HG02759 (cell line): ENCODE measurements around the gene ZNF613.
"Not testable (repeated sequence)": the region's sequence is repeated elsewhere in the genome, so short reads cannot be mapped to it uniquely, and the experiment has no call there.

Experiments used
- ATAC-seq: cut with Tn5 transposase; IDR thresholded peaks from one replicate; pipeline ENCODE4 v1.9.1; 2021; ENCODE audit warnings: mild to moderate bottlenecking, moderate library complexity; ENCODE audit not compliant: unreplicated experiment

The ZNF613 gene

GRCh38 chr19:51926784-51927741 lies at the start of gene ZNF613:
Gene ZNF613, plus strand, starts transcription at chr19:51927472. Its CDS starts 8,749 bp downstream, at chr19:51936221.
- peak; percentile 87 for ATAC-seq

GRCh38 chr19:51882518-51882917 lies 44.8 kb upstream of the ZNF613 start:
- ATAC-seq, result no peak

DNA sequence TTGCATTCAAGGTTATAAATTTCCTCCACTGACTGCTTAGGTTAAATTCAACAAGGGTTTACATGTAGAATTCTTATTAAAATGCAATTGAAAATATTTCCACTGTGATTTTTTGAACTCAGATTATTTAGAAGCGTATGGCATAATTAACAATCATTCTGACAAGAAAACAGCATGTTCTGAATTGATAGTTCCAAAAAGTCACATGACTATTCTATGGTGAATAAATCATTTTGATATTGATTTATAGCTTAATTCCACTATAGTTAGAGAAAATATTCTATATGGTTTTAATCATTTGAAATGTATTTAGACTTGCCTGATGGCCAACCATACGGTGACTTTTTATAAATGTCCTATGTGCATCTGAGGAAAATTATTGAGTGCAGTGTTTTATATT lies 42.6 kb upstream of the ZNF613 start:
- ATAC-seq, result no peak

DNA sequence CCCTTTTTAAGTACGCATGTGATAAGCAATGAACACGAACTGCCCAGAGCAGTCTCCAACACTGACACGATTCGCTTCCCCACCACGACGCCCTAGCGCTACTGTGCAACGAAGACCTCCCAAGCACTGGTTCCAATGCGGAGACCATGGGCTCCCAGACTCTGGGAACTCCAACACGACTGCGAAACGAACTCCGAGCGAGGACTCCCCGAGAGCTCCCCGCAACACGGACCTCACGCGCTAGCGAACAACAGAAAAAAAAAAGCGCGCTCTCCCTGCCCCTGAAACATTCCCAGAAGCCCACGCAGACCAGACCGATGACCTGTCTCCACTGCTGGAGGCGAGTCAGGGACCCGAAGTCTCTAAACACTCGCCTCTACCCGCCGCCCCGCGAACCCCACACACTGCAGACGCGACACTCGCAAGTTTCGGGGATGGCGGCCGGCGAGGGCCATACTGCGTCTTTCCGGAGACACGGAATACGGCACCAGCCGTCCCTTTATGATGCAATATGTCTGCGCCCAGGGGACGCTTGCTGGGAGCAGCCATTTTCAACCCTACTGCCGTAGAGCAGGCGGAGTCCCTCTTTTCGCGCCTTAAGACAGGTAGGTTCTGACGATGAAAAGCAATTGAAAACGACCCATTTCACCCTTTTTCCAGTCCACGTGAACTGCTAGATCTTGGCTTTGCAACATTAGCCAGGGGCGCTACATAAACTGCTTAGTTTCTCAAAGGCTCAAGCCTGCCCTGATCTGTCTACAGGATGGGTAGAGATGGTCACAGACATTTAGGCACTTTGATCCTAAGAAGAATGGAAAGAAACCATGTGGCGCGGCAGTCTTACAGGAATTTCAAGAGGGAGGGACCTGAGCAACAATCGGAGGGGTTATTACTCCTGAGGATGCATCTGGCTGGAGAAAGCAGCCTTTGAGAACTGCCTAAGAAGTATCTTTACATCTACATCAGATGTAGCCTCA lies 39.5 kb upstream of the ZNF613 start, which contains the start of gene ZNF577:
ZNF577 (minus strand) TSS at position 430 of the 977 bp plus-strand sequence. CDS start 7,569 bp downstream, outside the sequence.
- no peak for ATAC-seq

DNA sequence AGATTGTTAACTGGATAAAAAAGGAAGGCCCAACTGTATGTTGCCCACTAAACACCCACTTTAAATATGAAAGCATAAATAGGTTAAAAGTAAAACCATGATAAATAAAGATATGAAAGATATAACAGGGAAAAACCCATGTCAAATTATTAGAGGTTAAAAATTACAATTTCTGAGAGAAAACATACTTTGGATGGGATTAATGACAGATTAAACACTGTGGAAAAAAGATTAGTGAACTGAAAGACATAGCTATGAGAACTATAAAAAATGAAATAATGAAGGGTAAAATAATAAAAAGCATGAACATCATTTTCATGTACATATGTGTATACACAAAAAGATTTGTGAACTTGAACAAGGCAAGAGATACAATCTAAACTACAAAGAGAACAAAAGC lies 37.3 kb upstream of the ZNF613 start:
- no peak for ATAC-seq

DNA sequence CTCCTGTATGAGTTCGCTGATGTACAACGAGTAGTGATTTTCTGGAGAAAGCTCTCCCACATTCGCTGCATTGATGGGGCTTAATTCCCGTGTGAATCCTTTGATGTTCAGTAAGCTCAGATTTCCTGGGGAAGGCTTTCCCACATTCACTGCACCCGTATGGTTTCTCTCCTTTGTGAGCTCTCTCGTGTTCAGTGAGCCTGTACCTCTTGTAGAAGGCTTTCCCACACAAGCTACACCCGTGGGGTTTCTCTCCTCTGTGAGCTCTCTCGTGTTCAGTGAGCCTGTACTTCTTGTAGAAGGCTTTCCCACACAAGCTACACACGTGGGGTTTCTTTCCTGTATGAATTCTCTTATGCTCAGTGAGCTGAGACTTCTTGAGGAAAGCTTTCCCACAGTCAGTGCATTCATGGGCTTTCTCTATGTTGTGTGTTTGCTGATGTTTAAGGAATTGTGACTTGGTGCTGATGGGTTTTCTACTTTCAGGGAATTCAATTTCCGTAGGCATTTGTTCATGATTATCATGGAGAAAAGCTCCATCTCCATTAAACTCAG lies 36.0 kb upstream of the ZNF613 start:
- no peak for ATAC-seq

- ATAC-seq, result no peak
These were observed 25.4 kb upstream of the ZNF613 start for GRCh38 chr19:51901860-51902259.

GRCh38 chr19:51903192-51903591 lies 24.1 kb upstream of the ZNF613 start:
- ATAC-seq, result no peak

DNA sequence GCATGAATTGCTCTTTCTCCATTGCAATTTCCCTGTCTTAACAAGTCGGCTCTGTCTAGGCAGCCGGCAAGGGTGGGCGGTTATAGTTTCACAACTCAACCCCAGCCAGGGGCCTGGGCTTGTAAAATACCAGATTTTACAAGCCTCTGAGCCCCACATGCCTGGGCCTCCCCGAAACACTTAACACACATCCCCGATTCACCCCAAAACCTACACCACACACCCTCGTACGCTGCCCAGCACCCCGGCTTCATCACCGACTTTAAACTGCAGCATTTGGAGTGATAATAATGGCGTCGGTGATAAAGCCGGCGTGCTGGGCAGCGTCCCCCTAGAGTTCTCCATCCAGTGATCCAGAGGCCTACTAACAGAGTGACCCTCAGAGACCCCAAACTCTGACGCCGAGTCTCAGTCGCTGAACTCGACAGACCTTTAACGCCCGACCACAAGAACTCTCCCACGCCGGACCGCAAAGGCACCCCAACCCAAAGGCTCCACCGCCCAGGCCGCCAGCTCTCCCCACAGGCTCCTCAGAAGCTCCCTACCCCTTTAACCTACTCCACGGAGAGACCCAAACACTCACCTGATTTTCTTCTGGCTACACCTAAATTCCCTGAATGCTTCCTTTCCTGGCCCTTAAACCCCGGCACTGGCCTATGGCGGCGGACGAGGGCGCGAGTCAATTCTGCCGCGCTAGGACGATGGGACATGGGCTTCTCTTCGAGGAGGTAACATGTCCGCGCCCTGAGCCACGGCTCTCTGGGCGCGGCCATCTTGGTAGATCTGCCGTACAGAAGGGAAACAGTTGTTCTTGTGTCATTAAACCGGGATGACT lies 22.7 kb upstream of the ZNF613 start, which contains the start of gene ZNF649:
ZNF649 (minus strand) TSS at position 687 of the 835 bp plus-strand sequence. CDS start 4,910 bp downstream, outside the sequence.
- ATAC-seq, result peak; percentile 85

- ATAC-seq, result peak; percentile 6
These were observed 22.1 kb upstream of the ZNF613 start for GRCh38 chr19:51905206-51905605.

GRCh38 chr19:51905639-51906038 lies 21.6 kb upstream of the ZNF613 start:
- ATAC-seq, result not testable (repeated sequence)

- ATAC-seq, result not testable (repeated sequence)
These were observed 21.2 kb upstream of the ZNF613 start for GRCh38 chr19:51906108-51906507.

DNA sequence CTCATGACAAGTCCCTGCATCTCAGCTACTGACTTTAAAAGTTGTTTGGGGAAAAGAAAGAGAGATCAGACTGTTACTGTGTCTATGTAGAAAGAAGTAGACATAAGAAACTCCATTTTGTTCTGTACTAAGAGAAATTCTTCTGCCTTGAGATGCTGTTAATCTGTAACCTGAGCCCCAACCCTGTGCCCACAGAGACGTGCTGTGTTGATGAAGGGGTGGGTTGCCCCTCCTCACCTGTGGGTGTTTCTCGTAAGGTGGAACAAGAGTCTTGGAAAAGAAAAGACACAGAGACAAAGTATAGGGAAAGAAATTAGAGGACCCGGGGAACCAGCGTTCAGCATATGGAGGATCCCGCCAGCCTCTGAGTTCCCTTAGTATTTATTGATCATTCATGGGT lies 19.3 kb upstream of the ZNF613 start:
- ATAC-seq, result not testable (repeated sequence)

DNA sequence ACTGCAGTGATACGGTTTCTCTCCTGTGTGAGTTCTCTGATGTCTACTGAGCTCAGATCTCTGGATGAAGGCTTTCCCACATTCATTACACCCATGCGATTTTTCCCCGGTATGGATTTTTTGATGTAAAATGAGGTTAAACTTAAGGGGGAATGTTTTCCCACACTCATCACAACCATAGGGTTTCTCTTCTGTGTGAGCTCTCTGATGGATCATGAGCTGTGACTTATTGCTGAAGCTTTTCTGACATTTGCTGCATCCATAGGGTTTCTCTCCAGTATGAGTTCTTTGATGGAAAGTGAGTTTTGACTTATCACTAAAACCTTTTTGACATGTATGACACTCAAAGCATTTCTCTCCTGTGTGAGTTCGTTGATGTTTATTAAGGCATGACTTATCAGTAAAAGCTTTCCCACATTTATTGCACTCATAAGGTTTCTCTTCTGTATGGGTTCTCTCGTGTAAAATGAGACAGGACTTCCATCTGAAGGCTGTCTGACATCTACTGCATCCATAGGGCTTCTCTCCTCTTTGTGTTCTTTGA lies 11.9 kb upstream of the ZNF613 start:
- no peak for ATAC-seq

GRCh38 chr19:51916167-51916566 lies 11.1 kb upstream of the ZNF613 start:
- no peak for ATAC-seq

GRCh38 chr19:51919606-51920005 lies 7.7 kb upstream of the ZNF613 start:
- no peak for ATAC-seq

DNA sequence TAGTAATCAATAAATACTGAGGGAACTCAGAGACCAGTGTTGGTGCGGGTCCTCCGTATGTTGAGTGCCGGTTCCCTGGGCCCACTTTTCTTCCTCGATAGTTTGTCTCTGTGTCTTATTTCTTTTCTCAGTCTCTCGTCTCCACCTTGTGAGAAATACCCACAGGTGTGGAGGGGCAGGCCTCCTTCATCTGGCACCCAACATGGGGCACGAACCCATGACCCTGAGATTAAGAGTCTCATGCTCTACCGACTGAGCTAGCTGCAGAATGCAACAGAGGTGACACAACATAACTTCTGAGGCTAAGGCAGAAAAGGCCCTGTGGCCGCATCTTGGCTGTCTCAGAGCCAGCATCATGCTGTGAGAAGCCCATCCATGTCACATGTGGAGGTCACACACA lies 5.3 kb upstream of the ZNF613 start:
- no peak for ATAC-seq

- no peak for ATAC-seq
These were observed 867 bp upstream of the ZNF613 start for GRCh38 chr19:51926426-51926783.

GRCh38 chr19:51927859-51928258 lies 587 bp downstream of the ZNF613 start:
- no peak for ATAC-seq

DNA sequence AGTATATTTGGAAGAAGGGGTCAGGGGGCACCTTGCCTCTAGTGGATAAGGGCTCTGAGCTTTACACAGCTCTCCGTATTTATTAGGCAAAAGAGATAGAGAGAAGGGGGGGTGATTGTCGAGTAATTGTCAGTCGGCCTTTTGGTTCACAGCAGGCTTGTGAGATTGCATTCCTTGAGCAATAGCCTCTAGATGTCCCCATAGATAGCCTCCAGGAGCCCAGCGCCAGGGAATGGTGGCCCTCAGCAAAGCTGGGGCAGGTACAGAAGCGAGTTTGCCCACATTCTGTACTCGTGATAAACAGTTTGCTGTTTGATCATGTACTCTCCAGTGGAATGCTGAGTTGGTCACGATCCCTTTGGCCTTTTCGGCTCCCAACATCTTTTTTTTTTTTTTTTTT lies 4.6 kb downstream of the ZNF613 start:
- no peak for ATAC-seq
